Measurements from ENCODE around the gene GABRB1. TPM values are rescaled to one million over a fixed set of nuclear protein-coding genes. Genes with fewer than 3 reads are reported as not detected.

The GABRB1 gene
- total RNA-seq, 1 experiment from 2014 or later, result not detected

DNA sequence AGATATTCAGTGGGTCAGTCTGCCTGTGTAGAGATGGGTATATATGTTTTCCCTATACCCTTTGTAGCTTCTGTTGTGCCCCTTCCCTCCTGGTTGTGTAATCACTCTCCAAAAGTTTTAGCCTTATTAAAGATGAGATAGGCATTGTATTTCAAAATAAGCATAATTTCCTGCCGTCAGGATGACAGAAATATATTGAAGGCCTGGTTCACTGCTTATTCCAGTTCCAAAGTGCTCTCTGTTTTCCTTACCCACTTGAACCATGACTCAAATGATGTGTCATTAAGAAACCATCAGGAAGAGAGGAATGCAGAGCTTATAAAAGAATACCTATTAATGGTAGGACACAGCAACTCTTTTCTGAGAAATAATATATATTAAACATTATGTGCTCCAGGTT is 178.5 kb downstream of the GABRB1 start:
- POLR2A ChIA-PET, result no interaction called here
- H3K27ac ChIP-seq (ENCODE audit: low read depth, low read length), result no peak overlapping the region
- BruUV-seq (replicated peaks), result no TSS peak

More for the DNA sequence above, 178.5 kb downstream of the GABRB1 start:
- Histone ChIP-seq H3K9ac (ENCODE audit: low read length) (no peak overlapping the region), H3K4me3 (replicated peaks in 1 of 2; ENCODE audit: low read depth in 1 of 2, low read length in 2 of 2) (no peak overlapping the region), H3K4me2 (ENCODE audit: low read length) (no peak overlapping the region), H3K27me3 (ENCODE audit: insufficient read depth, low read length) (no peaks in the 10 kb centered on the region), H3K9me3 (ENCODE audit: control insufficient read depth in 1 of 2, insufficient read depth in 1 of 2, low read depth in 1 of 2, low read length in 2 of 2) (no peaks in the 10 kb centered on the region), H4K20me1 (ENCODE audit: insufficient read depth) (no peaks in the 10 kb centered on the region), H3K79me2 (ENCODE audit: insufficient read depth, low read length) (no peaks in the 10 kb centered on the region), H3K9me2 (ENCODE audit: insufficient read depth) (no peaks in the 10 kb centered on the region), H2AFZ (ENCODE audit: low read depth, low read length, poor library complexity, severe bottlenecking) (no peak overlapping the region), H3K4me1 (ENCODE audit: control insufficient read depth in 1 of 2, insufficient read depth in 2 of 2, low read length in 2 of 2) (no peaks in the 10 kb centered on the region), H3K36me3 (ENCODE audit: control insufficient read depth in 1 of 2, insufficient read depth in 2 of 2, low read length in 2 of 2) (no peaks in the 10 kb centered on the region)
- TF ChIP-seq FOSL1 (IDR thresholded peaks at IDR 0.05; ENCODE audit: low read depth) (no peak), ZNF274 (IDR thresholded peaks at IDR 0.05; ENCODE audit: low read depth, low read length) (no peak), ZFX (IDR thresholded peaks at IDR 0.05) (no peak), YY1 (IDR thresholded peaks at IDR 0.05; ENCODE audit: extremely low read depth, insufficient replicate concordance, low read depth, low read length) (no peak), TCF7L2 (IDR thresholded peaks at IDR 0.05; ENCODE audit: borderline replicate concordance, extremely low read depth, insufficient read depth, insufficient read length) (no peak), SP1 (IDR thresholded peaks at IDR 0.05; ENCODE audit: low read depth) (no peak), POLR2AphosphoS5 (IDR thresholded peaks at IDR 0.05; ENCODE audit: low read depth, low read length) (no peak), SRF (IDR thresholded peaks at IDR 0.05; ENCODE audit: low read depth) (no peak), RAD21 (IDR thresholded peaks at IDR 0.05; ENCODE audit: low read depth) (no peak), ELF1 (IDR thresholded peaks at IDR 0.05; ENCODE audit: borderline replicate concordance, low read depth) (no peak), JUND (IDR thresholded peaks at IDR 0.05) (no peak), CBX3 (IDR thresholded peaks at IDR 0.05; ENCODE audit: low read depth) (no peak), EZH2 (IDR thresholded peaks at IDR 0.05) (no peak), CEBPB (IDR thresholded peaks at IDR 0.05; ENCODE audit: low read depth) (no peak), POLR2A (IDR thresholded peaks at IDR 0.05; ENCODE audit: borderline replicate concordance, extremely low read depth, insufficient read depth, insufficient read length) (no peak), SIN3A (IDR thresholded peaks at IDR 0.05; ENCODE audit: low read depth) (no peak)
- TF ChIP-seq, protein P1, sequence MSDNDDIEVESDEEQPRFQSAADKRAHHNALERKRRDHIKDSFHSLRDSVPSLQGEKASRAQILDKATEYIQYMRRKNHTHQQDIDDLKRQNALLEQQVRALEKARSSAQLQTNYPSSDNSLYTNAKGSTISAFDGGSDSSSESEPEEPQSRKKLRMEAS (IDR thresholded peaks at IDR 0.05), result no peak
- TF ChIP-seq, protein P2, sequence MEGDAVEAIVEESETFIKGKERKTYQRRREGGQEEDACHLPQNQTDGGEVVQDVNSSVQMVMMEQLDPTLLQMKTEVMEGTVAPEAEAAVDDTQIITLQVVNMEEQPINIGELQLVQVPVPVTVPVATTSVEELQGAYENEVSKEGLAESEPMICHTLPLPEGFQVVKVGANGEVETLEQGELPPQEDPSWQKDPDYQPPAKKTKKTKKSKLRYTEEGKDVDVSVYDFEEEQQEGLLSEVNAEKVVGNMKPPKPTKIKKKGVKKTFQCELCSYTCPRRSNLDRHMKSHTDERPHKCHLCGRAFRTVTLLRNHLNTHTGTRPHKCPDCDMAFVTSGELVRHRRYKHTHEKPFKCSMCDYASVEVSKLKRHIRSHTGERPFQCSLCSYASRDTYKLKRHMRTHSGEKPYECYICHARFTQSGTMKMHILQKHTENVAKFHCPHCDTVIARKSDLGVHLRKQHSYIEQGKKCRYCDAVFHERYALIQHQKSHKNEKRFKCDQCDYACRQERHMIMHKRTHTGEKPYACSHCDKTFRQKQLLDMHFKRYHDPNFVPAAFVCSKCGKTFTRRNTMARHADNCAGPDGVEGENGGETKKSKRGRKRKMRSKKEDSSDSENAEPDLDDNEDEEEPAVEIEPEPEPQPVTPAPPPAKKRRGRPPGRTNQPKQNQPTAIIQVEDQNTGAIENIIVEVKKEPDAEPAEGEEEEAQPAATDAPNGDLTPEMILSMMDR (IDR thresholded peaks at IDR 0.05 in 2 of 3, conservative IDR thresholded peaks at IDR 0.05 in 1 of 3; ENCODE audit: borderline replicate concordance in 1 of 3, insufficient read depth in 1 of 3, low read depth in 2 of 3, low read length in 2 of 3), result no peak
- TF ChIP-seq, protein P3, sequence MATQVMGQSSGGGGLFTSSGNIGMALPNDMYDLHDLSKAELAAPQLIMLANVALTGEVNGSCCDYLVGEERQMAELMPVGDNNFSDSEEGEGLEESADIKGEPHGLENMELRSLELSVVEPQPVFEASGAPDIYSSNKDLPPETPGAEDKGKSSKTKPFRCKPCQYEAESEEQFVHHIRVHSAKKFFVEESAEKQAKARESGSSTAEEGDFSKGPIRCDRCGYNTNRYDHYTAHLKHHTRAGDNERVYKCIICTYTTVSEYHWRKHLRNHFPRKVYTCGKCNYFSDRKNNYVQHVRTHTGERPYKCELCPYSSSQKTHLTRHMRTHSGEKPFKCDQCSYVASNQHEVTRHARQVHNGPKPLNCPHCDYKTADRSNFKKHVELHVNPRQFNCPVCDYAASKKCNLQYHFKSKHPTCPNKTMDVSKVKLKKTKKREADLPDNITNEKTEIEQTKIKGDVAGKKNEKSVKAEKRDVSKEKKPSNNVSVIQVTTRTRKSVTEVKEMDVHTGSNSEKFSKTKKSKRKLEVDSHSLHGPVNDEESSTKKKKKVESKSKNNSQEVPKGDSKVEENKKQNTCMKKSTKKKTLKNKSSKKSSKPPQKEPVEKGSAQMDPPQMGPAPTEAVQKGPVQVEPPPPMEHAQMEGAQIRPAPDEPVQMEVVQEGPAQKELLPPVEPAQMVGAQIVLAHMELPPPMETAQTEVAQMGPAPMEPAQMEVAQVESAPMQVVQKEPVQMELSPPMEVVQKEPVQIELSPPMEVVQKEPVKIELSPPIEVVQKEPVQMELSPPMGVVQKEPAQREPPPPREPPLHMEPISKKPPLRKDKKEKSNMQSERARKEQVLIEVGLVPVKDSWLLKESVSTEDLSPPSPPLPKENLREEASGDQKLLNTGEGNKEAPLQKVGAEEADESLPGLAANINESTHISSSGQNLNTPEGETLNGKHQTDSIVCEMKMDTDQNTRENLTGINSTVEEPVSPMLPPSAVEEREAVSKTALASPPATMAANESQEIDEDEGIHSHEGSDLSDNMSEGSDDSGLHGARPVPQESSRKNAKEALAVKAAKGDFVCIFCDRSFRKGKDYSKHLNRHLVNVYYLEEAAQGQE (IDR thresholded peaks at IDR 0.05; ENCODE audit: low read depth), result no peak
- TF ChIP-seq, protein P4, sequence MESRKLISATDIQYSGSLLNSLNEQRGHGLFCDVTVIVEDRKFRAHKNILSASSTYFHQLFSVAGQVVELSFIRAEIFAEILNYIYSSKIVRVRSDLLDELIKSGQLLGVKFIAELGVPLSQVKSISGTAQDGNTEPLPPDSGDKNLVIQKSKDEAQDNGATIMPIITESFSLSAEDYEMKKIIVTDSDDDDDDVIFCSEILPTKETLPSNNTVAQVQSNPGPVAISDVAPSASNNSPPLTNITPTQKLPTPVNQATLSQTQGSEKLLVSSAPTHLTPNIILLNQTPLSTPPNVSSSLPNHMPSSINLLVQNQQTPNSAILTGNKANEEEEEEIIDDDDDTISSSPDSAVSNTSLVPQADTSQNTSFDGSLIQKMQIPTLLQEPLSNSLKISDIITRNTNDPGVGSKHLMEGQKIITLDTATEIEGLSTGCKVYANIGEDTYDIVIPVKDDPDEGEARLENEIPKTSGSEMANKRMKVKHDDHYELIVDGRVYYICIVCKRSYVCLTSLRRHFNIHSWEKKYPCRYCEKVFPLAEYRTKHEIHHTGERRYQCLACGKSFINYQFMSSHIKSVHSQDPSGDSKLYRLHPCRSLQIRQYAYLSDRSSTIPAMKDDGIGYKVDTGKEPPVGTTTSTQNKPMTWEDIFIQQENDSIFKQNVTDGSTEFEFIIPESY (IDR thresholded peaks at IDR 0.05; ENCODE audit: extremely low read depth, insufficient replicate concordance, low read length), result no peak
- intact Hi-C loops (cut with micrococcal nuclease), result no loop called here
- DNase-seq (ENCODE audit: low read depth, low spot score), result no peak
- ChIA-PET CTCF (no interaction called here), RAD21 (ENCODE audit: low non-redundant PET in 1 of 2, low total read pairs in 2 of 2, uncharacterized antibody in 2 of 2, unreplicated experiment in 2 of 2) (no interaction called here)
- no peak for ATAC-seq

Data from HCT116 (cell line).